ENCODE measurements around the gene STARD3.

The STARD3 gene

GRCh38 chr17:39604911-39605491, 31.9 kb upstream of the STARD3 start:
- no peak for DNase-seq

GRCh38 chr17:39605492-39606433, 31.2 kb upstream of the STARD3 start:
- DNase-seq, result peak; percentile 73

- DNase-seq, result no peak
Measured at GRCh38 chr17:39606434-39607056, 30.4 kb upstream of the STARD3 start.

- DNase-seq, result no peak
Measured at GRCh38 chr17:39607057-39607850, 29.7 kb upstream of the STARD3 start.

GRCh38 chr17:39607851-39608130, 29.2 kb upstream of the STARD3 start, which contains the start of gene NEUROD2:
Gene NEUROD2, minus strand, starts transcription at chr17:39607920. Its CDS starts 1,321 bp downstream, at chr17:39606599.
- DNase-seq, result no peak

GRCh38 chr17:39608142-39608981, 28.6 kb upstream of the STARD3 start:
- DNase-seq, result no peak

GRCh38 chr17:39609416-39610025, 27.4 kb upstream of the STARD3 start:
- DNase-seq, result no peak

GRCh38 chr17:39611401-39612112, 25.4 kb upstream of the STARD3 start:
- DNase-seq, result no peak

- DNase-seq, result no peak
Measured at GRCh38 chr17:39612291-39612894, 24.6 kb upstream of the STARD3 start.

GRCh38 chr17:39612935-39613464, 23.9 kb upstream of the STARD3 start:
- DNase-seq, result no peak

GRCh38 chr17:39614545-39615157, 22.3 kb upstream of the STARD3 start:
- no peak for DNase-seq

GRCh38 chr17:39615434-39615833, 21.5 kb upstream of the STARD3 start:
- no peak for DNase-seq

GRCh38 chr17:39617100-39617445, 19.9 kb upstream of the STARD3 start:
- DNase-seq, result no peak

GRCh38 chr17:39617446-39618245, 19.3 kb upstream of the STARD3 start:
- no peak for DNase-seq

- DNase-seq, result peak; percentile 73
Measured at GRCh38 chr17:39618246-39618913, 18.6 kb upstream of the STARD3 start.

- DNase-seq, result no peak
Measured at GRCh38 chr17:39618956-39619785, 17.8 kb upstream of the STARD3 start.

GRCh38 chr17:39619786-39620101, 17.2 kb upstream of the STARD3 start:
- DNase-seq, result no peak

Measured in retina (tissue), 1 donor.